BJ (cell line): ENCODE data around the gene UBC. TPM values are rescaled to one million over a fixed set of nuclear protein-coding genes. Genes with fewer than 3 reads are reported as not detected.
A peak's percentile ranks its signal among the peaks of the same experiment; 100 is the strongest.
"Not testable (repeated sequence)": the region's sequence is repeated elsewhere in the genome, so short reads cannot be mapped to it uniquely, and the experiment has no call there.

Source experiments
- CTCF ChIA-PET: fragments of 350-600 bp; formaldehyde crosslinking; extraction: SDS; loops from one replicate; lab custom pipeline; 2021; ENCODE audit warnings: antibody characterized with exemption, inconsistent platforms; lab: Yijun Ruan, JAX
- POLR2A ChIA-PET: fragments of 300-600 bp; sonication (Branson Sonifier 250); formaldehyde crosslinking; extraction: SDS; loops from one replicate; lab custom pipeline; 2021; ENCODE audit warnings: antibody characterized with exemption; lab: Charles Lee
- DNase-seq: peaks from one replicate; pipeline ENCODE4 v3.0.0-alpha.2; 2011; ENCODE audit warnings: low read depth
- H3K27me3 ChIP-seq: 2 replicates; pipeline ENCODE4 v1.6.0; 2011; ENCODE audit warnings: low read length; ENCODE audit not compliant: control insufficient read depth, insufficient read depth
- H3K36me3 ChIP-seq: 2 replicates; pipeline ENCODE4 v1.5.1; 2011; ENCODE audit warnings: low read length; ENCODE audit not compliant: control insufficient read depth, insufficient read depth
- H3K4me3 ChIP-seq: 2 replicates; pipeline ENCODE4 v1.5.1; 2011; ENCODE audit warnings: low read depth, mild to moderate bottlenecking, control low read depth, low read length
- CTCF ChIP-seq: IDR thresholded peaks from 2 replicates; pipeline ENCODE4 v1.5.1; 2011; ENCODE audit warnings: low read depth, mild to moderate bottlenecking, control low read depth, inconsistent platforms, low read length, moderate library complexity; ENCODE audit not compliant: insufficient read depth
- polyA plus RNA-seq: library from polyadenylated mRNA; depleted of rRNA; stranded (reverse); fragments of >200 nt; gene quantifications from 2 replicates; pipeline ENCODE4 v1.2.3, GENCODE V29; 2011

The UBC gene
- polyA plus RNA-seq, 1 experiment: 2,374 TPM

GRCh38 chr12:124927201-124928094, 13.0 kb upstream of the UBC start:
- no peak for DNase-seq

GRCh38 chr12:124925782-124926181, 11.3 kb upstream of the UBC start:
- POLR2A ChIA-PET, H3K27me3 ChIP-seq, DNase-seq, H3K36me3 ChIP-seq, H3K4me3 ChIP-seq: not testable (repeated sequence)
- CTCF ChIA-PET: interaction anchor here (2.5 to 3.8 kb wide), 2 partner anchors 14 to 19 kb away, joined by 9 to 24 read pairs; no protein-coding TSS in a partner anchor

More at GRCh38 chr12:124927201-124928094, 13.0 kb upstream of the UBC start:
- ChIA-PET CTCF (interaction anchor here (0.7 to 3.8 kb wide), 4 partner anchors 10 to 23 kb away, joined by 3 to 24 read pairs (median 6); no protein-coding TSS in a partner anchor), POLR2A (no interaction called here)
- Histone ChIP-seq H3K4me3 (peak overlapping the region; percentile 45), H3K27me3 (no peaks in the 10 kb centered on the region), H3K36me3 (no peaks in the 10 kb centered on the region)
- TF ChIP-seq CTCF: no peak

- H3K27me3 ChIP-seq: no peaks in the 10 kb centered on the region
- CTCF ChIA-PET: interaction anchor here (3.8 kb wide), 1 partner anchor 14 kb away, joined by 24 read pairs; no protein-coding TSS in a partner anchor
- POLR2A ChIA-PET: no interaction called here
- DNase-seq: no peak
- no peaks in the 10 kb centered on the region for H3K36me3 ChIP-seq
- H3K4me3 ChIP-seq: no peak overlapping the region
- TF ChIP-seq CTCF: no peak
These were observed 10.7 kb upstream of the UBC start for GRCh38 chr12:124925117-124925516.

GRCh38 chr12:124923905-124924734, 9.7 kb upstream of the UBC start:
- ChIA-PET POLR2A (interaction anchor here (0.8 kb wide), 1 partner anchor 10 kb away, joined by 3 read pairs; the partner anchor contains the start of gene UBC), CTCF (interaction anchor here (0.8 to 3.6 kb wide), 3 partner anchors 15 to 20 kb away, joined by 3 to 32 read pairs (median 7); no protein-coding TSS in a partner anchor)
- no peak for TF ChIP-seq CTCF
- no peaks in the 10 kb centered on the region for H3K27me3 ChIP-seq
- no peak overlapping the region for H3K4me3 ChIP-seq
- DNase-seq: peak; percentile 76
- H3K36me3 ChIP-seq: no peaks in the 10 kb centered on the region

- Histone ChIP-seq H3K4me3 (peak overlapping the region; percentile 9; the same call in 1 of the 2 replicates), H3K27me3 (no peaks in the 10 kb centered on the region), H3K36me3 (no peaks in the 10 kb centered on the region)
- no peak for DNase-seq
- TF ChIP-seq CTCF: no peak
- ChIA-PET CTCF (interaction anchor here (0.6 to 4.3 kb wide), 7 partner anchors 15 to 885 kb away, joined by 3 to 35 read pairs (median 3); no protein-coding TSS in a partner anchor), POLR2A (no interaction called here)
These were observed 7.0 kb upstream of the UBC start for GRCh38 chr12:124921200-124922031.
